Astrocyte (in vitro differentiated cells and primary cell): ENCODE measurements around the gene ADM5.

Experiments
- CTCF ChIP-seq: IDR thresholded peaks from 2 replicates; pipeline ENCODE4 v1.5.1; 2011; ENCODE audit warnings: low read depth, mild to moderate bottlenecking, inconsistent platforms, low read length, moderate library complexity; ENCODE audit not compliant: insufficient read depth
- EZH2 ChIP-seq: IDR thresholded peaks from 2 replicates; pipeline ENCODE4 v1.6.1; 2012; ENCODE audit warnings: mild to moderate bottlenecking, low read length, inconsistent platforms; ENCODE audit not compliant: insufficient read depth

GRCh38 chr19:49666120-49666444 is 23.3 kb upstream of the ADM5 start:
- TF ChIP-seq CTCF (no peak), EZH2 (no peak)
